GM03348 (cell line): ENCODE measurements around the gene GAS2L3.
"Not testable (repeated sequence)": the region's sequence is repeated elsewhere in the genome, so short reads cannot be mapped to it uniquely, and the experiment has no call there.

Experiments
- DNase-seq: peaks from one replicate; pipeline ENCODE4 v3.0.0; 2012; ENCODE audit warnings: low spot score

The GAS2L3 gene

GRCh38 chr12:100574187-100575074, 947 bp downstream of the GAS2L3 start:
- peak; percentile 38 for DNase-seq

GRCh38 chr12:100576331-100577036, 3.0 kb downstream of the GAS2L3 start:
- DNase-seq: peak; percentile 59

GRCh38 chr12:100578923-100579322, 5.4 kb downstream of the GAS2L3 start:
- no peak for DNase-seq

- DNase-seq: no peak
Observed at GRCh38 chr12:100579844-100580243, 6.4 kb downstream of the GAS2L3 start.

- DNase-seq: no peak
Observed at GRCh38 chr12:100584256-100584655, 10.8 kb downstream of the GAS2L3 start.

GRCh38 chr12:100591979-100592378, 18.5 kb downstream of the GAS2L3 start:
- DNase-seq: no peak

- peak; percentile 18 for DNase-seq
Observed at GRCh38 chr12:100593490-100593889, 20.0 kb downstream of the GAS2L3 start.

GRCh38 chr12:100601626-100602025, 28.1 kb downstream of the GAS2L3 start:
- DNase-seq: no peak

- DNase-seq: not testable (repeated sequence)
Observed at GRCh38 chr12:100602997-100603396, 29.5 kb downstream of the GAS2L3 start.

GRCh38 chr12:100608776-100609175, 35.3 kb downstream of the GAS2L3 start:
- DNase-seq: no peak

GRCh38 chr12:100610666-100611430, 37.4 kb downstream of the GAS2L3 start:
- no peak for DNase-seq

GRCh38 chr12:100612606-100613005, 39.1 kb downstream of the GAS2L3 start:
- DNase-seq: no peak

- DNase-seq: no peak
Observed at GRCh38 chr12:100624571-100624970, 51.1 kb downstream of the GAS2L3 start.

GRCh38 chr12:100632445-100632892, 59.0 kb downstream of the GAS2L3 start:
- no peak for DNase-seq

- not testable (repeated sequence) for DNase-seq
Observed at GRCh38 chr12:100633082-100633785, 59.8 kb downstream of the GAS2L3 start.

- no peak for DNase-seq
Observed at GRCh38 chr12:100643246-100643645, 69.8 kb downstream of the GAS2L3 start.

- no peak for DNase-seq
Observed at GRCh38 chr12:100646896-100647295, 73.4 kb downstream of the GAS2L3 start.

GRCh38 chr12:100651108-100651507, 77.6 kb downstream of the GAS2L3 start:
- no peak for DNase-seq

GRCh38 chr12:100651694-100652093, 78.2 kb downstream of the GAS2L3 start:
- no peak for DNase-seq

GRCh38 chr12:100652488-100652887, 79.0 kb downstream of the GAS2L3 start:
- no peak for DNase-seq

- no peak for DNase-seq
Observed at GRCh38 chr12:100656141-100656540, 82.7 kb downstream of the GAS2L3 start.

GRCh38 chr12:100656856-100657255, 83.4 kb downstream of the GAS2L3 start:
- DNase-seq: no peak
